Measurements from ENCODE around the gene TMEM108.

- TF ChIP-seq CTCF (IDR thresholded peaks at IDR 0.05 in 2 of 3, conservative IDR thresholded peaks at IDR 0.05 in 1 of 3; ENCODE audit: borderline replicate concordance in 1 of 3, insufficient read depth in 1 of 3, low read depth in 2 of 3, low read length in 2 of 3): no peak
- TF ChIP-seq TCF7L2 (IDR thresholded peaks at IDR 0.05; ENCODE audit: borderline replicate concordance, extremely low read depth, insufficient read depth, insufficient read length): no peak
- no peak for TF ChIP-seq POLR2A (IDR thresholded peaks at IDR 0.05; ENCODE audit: borderline replicate concordance, extremely low read depth, insufficient read depth, insufficient read length)
- TF ChIP-seq EZH2phosphoT487 (IDR thresholded peaks at IDR 0.05; ENCODE audit: borderline replicate concordance): no peak
- TF ChIP-seq POLR2AphosphoS5 (IDR thresholded peaks at IDR 0.05; ENCODE audit: low read depth, low read length): no peak
- no peak for TF ChIP-seq EZH2 (IDR thresholded peaks at IDR 0.05)
- TF ChIP-seq, protein P1, sequence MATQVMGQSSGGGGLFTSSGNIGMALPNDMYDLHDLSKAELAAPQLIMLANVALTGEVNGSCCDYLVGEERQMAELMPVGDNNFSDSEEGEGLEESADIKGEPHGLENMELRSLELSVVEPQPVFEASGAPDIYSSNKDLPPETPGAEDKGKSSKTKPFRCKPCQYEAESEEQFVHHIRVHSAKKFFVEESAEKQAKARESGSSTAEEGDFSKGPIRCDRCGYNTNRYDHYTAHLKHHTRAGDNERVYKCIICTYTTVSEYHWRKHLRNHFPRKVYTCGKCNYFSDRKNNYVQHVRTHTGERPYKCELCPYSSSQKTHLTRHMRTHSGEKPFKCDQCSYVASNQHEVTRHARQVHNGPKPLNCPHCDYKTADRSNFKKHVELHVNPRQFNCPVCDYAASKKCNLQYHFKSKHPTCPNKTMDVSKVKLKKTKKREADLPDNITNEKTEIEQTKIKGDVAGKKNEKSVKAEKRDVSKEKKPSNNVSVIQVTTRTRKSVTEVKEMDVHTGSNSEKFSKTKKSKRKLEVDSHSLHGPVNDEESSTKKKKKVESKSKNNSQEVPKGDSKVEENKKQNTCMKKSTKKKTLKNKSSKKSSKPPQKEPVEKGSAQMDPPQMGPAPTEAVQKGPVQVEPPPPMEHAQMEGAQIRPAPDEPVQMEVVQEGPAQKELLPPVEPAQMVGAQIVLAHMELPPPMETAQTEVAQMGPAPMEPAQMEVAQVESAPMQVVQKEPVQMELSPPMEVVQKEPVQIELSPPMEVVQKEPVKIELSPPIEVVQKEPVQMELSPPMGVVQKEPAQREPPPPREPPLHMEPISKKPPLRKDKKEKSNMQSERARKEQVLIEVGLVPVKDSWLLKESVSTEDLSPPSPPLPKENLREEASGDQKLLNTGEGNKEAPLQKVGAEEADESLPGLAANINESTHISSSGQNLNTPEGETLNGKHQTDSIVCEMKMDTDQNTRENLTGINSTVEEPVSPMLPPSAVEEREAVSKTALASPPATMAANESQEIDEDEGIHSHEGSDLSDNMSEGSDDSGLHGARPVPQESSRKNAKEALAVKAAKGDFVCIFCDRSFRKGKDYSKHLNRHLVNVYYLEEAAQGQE (IDR thresholded peaks at IDR 0.05; ENCODE audit: low read depth): no peak
- TF ChIP-seq ZNF274 (IDR thresholded peaks at IDR 0.05; ENCODE audit: low read depth, low read length): no peak
- no peak for TF ChIP-seq MAX (IDR thresholded peaks at IDR 0.05)
These were observed 216.0 kb downstream of the TMEM108 start for GRCh38 chr3:133254151-133254550.
